ENCODE results near the gene TNC.

- TF ChIP-seq CTCF (IDR thresholded peaks at IDR 0.05; ENCODE audit: poor library complexity): no peak
- no peak for TF ChIP-seq EZH2 (IDR thresholded peaks at IDR 0.05; ENCODE audit: borderline replicate concordance)
- TF ChIP-seq EZH2phosphoT487 (IDR thresholded peaks at IDR 0.05; ENCODE audit: low read depth, severe bottlenecking, unreplicated experiment): no peak
These were observed 29.1 kb downstream of the TNC start for GRCh38 chr9:115088860-115089259.
